Endothelial cell (in vitro differentiated cells): ENCODE data around the gene CTNNA3. TPM values are rescaled to one million over a fixed set of nuclear protein-coding genes. Genes with fewer than 3 reads are reported as not detected.

Experiments used
- DNase-seq: peaks from one replicate; pipeline ENCODE4 v3.0.0; 2021; ENCODE audit warnings: low spot score
- H3K27ac Mint-ChIP-seq: one replicate; pipeline ENCODE4 v1.8.0; 2021; ENCODE audit warnings: mixed read lengths, inconsistent platforms; ENCODE audit not compliant: unreplicated experiment
- H3K27me3 Mint-ChIP-seq: one replicate; pipeline ENCODE4 v1.8.0; 2021; ENCODE audit warnings: mild to moderate bottlenecking, moderate library complexity, mixed read lengths, inconsistent platforms; ENCODE audit not compliant: unreplicated experiment
- H3K36me3 Mint-ChIP-seq: one replicate; pipeline ENCODE4 v1.8.0; 2021; ENCODE audit warnings: mild to moderate bottlenecking, low read depth, mixed read lengths, inconsistent platforms; ENCODE audit not compliant: unreplicated experiment
- H3K4me1 Mint-ChIP-seq: one replicate; pipeline ENCODE4 v1.8.0; 2021; ENCODE audit warnings: mild to moderate bottlenecking, mixed read lengths, inconsistent platforms; ENCODE audit not compliant: unreplicated experiment
- H3K4me3 Mint-ChIP-seq: one replicate; pipeline ENCODE4 v1.8.0; 2021; ENCODE audit warnings: mild to moderate bottlenecking, mixed read lengths, inconsistent platforms; ENCODE audit not compliant: unreplicated experiment
- H3K9me3 Mint-ChIP-seq: one replicate; pipeline ENCODE4 v1.8.0; 2021; ENCODE audit warnings: mixed read lengths, inconsistent platforms; ENCODE audit not compliant: unreplicated experiment
- CTCF ChIP-seq: fragments of 200-600 bp; sonication (generic); IDR thresholded peaks from one replicate; pipeline ENCODE4 v1.5.0; 2021; ENCODE audit warnings: antibody characterized with exemption; ENCODE audit not compliant: unreplicated experiment
- total RNA-seq: library from RNA; stranded (reverse); fragmentation: NEBNext Ultra II Directional; extraction: Animal tissue kit (Norgen Biotek cat#: 25700); gene quantifications from one replicate; pipeline ENCODE4 v1.2.1, GENCODE V29; 2021; ENCODE audit not compliant: unreplicated experiment

Gene CTNNA3
- total RNA-seq, 1 donor from 2014 or later, result 2.3 TPM

- no peak for TF ChIP-seq CTCF
- H3K36me3 Mint-ChIP-seq, result no peaks in the 10 kb centered on the region
- DNase-seq, result no peak
- no peaks in the 10 kb centered on the region for H3K9me3 Mint-ChIP-seq
- H3K27me3 Mint-ChIP-seq, result peaks cover 1% of the 10 kb centered on the region
- no peak overlapping the region for H3K4me3 Mint-ChIP-seq
- no peaks in the 10 kb centered on the region for H3K4me1 Mint-ChIP-seq
- H3K27ac Mint-ChIP-seq, result no peak overlapping the region
Measured at GRCh38 chr10:66832781-66833422, 863.1 kb downstream of the CTNNA3 start.

- no peaks in the 10 kb centered on the region for H3K4me1 Mint-ChIP-seq
- H3K36me3 Mint-ChIP-seq, result no peaks in the 10 kb centered on the region
- no peak for DNase-seq
- no peak overlapping the region for H3K4me3 Mint-ChIP-seq
- no peak overlapping the region for H3K27ac Mint-ChIP-seq
- no peak for TF ChIP-seq CTCF
- peaks cover 1% of the 10 kb centered on the region for H3K27me3 Mint-ChIP-seq
- H3K9me3 Mint-ChIP-seq, result no peaks in the 10 kb centered on the region
Measured at GRCh38 chr10:66828957-66829356, 867.0 kb downstream of the CTNNA3 start.

GRCh38 chr10:66827353-66827752 is 868.6 kb downstream of the CTNNA3 start:
- Mint-ChIP-seq H3K27ac (no peak overlapping the region), H3K4me3 (no peak overlapping the region), H3K9me3 (no peaks in the 10 kb centered on the region), H3K4me1 (no peaks in the 10 kb centered on the region), H3K27me3 (peaks cover 1% of the 10 kb centered on the region), H3K36me3 (no peaks in the 10 kb centered on the region)
- TF ChIP-seq CTCF, result no peak
- DNase-seq, result no peak

GRCh38 chr10:66823301-66823700 is 872.7 kb downstream of the CTNNA3 start:
- H3K27ac Mint-ChIP-seq, result no peak overlapping the region
- H3K9me3 Mint-ChIP-seq, result no peaks in the 10 kb centered on the region
- H3K4me1 Mint-ChIP-seq, result no peaks in the 10 kb centered on the region
- H3K27me3 Mint-ChIP-seq, result no peaks in the 10 kb centered on the region
- no peak overlapping the region for H3K4me3 Mint-ChIP-seq
- no peak for TF ChIP-seq CTCF
- no peaks in the 10 kb centered on the region for H3K36me3 Mint-ChIP-seq
- no peak for DNase-seq

GRCh38 chr10:66822801-66823200 is 873.2 kb downstream of the CTNNA3 start:
- Mint-ChIP-seq H3K4me1 (no peaks in the 10 kb centered on the region), H3K27ac (no peak overlapping the region), H3K4me3 (no peak overlapping the region), H3K36me3 (no peaks in the 10 kb centered on the region), H3K27me3 (no peaks in the 10 kb centered on the region), H3K9me3 (no peaks in the 10 kb centered on the region)
- TF ChIP-seq CTCF, result no peak
- DNase-seq, result no peak
